PFSK-1 (cell line): ENCODE data around the gene KATNAL1.

Experiments
- FOXP2 ChIP-seq: optimal IDR thresholded peaks from 2 replicates; pipeline ENCODE3; 2011; ENCODE audit warnings: borderline replicate concordance, control low read depth, inconsistent platforms; ENCODE audit not compliant: insufficient read depth; ENCODE audit errors: extremely low read length, extremely low read depth
- POLR2AphosphoS5 ChIP-seq: IDR thresholded peaks from 2 replicates; pipeline ENCODE4 v1.6.1; 2012; ENCODE audit warnings: low read depth, mild to moderate bottlenecking, control low read depth, low read length, moderate library complexity
- SIN3A ChIP-seq: IDR thresholded peaks from 2 replicates; pipeline ENCODE4 v1.6.1; 2012; ENCODE audit warnings: mild to moderate bottlenecking, low read length, moderate library complexity, borderline replicate concordance; ENCODE audit not compliant: insufficient read depth
- TAF1 ChIP-seq: IDR thresholded peaks from 2 replicates; pipeline ENCODE4 v1.6.1; 2012; ENCODE audit warnings: low read length, control low read depth, borderline replicate concordance; ENCODE audit not compliant: insufficient read depth
- TF ChIP-seq, protein P1 (sequence below), 2 experiments: IDR thresholded peaks; 2 replicates each; pipeline versions ENCODE4 v1.6.1 to v1.8.0; 2011 to 2012; ENCODE audit warnings: low read depth in 2 of 2, low read length in 2 of 2, control low read depth in 1 of 2, inconsistent platforms in 1 of 2, mild to moderate bottlenecking in 1 of 2, moderate library complexity in 1 of 2; ENCODE audit not compliant: insufficient read depth in 1 of 2

Gene KATNAL1

GRCh38 chr13:30338331-30338851 lies 31.0 kb upstream of the KATNAL1 start:
- TF ChIP-seq SIN3A (no peak), TAF1 (no peak), POLR2AphosphoS5 (no peak), FOXP2 (no peak)
- TF ChIP-seq, protein P1, sequence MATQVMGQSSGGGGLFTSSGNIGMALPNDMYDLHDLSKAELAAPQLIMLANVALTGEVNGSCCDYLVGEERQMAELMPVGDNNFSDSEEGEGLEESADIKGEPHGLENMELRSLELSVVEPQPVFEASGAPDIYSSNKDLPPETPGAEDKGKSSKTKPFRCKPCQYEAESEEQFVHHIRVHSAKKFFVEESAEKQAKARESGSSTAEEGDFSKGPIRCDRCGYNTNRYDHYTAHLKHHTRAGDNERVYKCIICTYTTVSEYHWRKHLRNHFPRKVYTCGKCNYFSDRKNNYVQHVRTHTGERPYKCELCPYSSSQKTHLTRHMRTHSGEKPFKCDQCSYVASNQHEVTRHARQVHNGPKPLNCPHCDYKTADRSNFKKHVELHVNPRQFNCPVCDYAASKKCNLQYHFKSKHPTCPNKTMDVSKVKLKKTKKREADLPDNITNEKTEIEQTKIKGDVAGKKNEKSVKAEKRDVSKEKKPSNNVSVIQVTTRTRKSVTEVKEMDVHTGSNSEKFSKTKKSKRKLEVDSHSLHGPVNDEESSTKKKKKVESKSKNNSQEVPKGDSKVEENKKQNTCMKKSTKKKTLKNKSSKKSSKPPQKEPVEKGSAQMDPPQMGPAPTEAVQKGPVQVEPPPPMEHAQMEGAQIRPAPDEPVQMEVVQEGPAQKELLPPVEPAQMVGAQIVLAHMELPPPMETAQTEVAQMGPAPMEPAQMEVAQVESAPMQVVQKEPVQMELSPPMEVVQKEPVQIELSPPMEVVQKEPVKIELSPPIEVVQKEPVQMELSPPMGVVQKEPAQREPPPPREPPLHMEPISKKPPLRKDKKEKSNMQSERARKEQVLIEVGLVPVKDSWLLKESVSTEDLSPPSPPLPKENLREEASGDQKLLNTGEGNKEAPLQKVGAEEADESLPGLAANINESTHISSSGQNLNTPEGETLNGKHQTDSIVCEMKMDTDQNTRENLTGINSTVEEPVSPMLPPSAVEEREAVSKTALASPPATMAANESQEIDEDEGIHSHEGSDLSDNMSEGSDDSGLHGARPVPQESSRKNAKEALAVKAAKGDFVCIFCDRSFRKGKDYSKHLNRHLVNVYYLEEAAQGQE (IDR thresholded peaks at IDR 0.05; ENCODE audit: insufficient read depth in 1 of 2, low read depth in 2 of 2, low read length in 2 of 2) = no peak

DNA sequence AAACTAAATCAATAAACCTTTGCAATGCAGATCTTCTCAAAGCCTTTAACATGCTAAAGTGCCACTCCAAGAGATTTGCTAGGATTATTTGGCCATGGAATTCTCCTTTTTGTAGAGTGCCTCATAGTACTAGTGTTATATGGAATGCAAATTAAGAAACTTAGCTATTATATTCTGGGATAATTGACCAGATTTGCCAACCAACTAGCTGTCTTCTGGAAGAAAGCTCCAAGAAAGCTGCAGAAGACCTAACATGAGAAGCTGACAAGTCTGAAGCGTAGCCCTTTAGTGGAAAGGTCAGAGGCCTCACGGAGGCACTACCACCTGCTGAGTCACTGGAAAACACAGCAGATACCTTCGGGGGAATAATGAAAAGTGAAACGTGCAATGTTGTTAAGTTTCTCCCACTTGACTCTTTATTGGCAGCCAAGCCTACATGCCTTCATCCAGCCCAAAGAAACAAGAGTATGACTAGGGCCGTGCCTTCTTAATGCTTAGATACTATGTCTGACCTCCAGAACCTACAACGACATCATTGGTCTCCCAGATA lies 29.8 kb upstream of the KATNAL1 start:
- TF ChIP-seq SIN3A = no peak
- TF ChIP-seq FOXP2 = no peak
- TF ChIP-seq, protein P1 (IDR thresholded peaks at IDR 0.05; ENCODE audit: insufficient read depth in 1 of 2, low read depth in 2 of 2, low read length in 2 of 2) = no peak
- no peak for TF ChIP-seq TAF1
- no peak for TF ChIP-seq POLR2AphosphoS5

DNA sequence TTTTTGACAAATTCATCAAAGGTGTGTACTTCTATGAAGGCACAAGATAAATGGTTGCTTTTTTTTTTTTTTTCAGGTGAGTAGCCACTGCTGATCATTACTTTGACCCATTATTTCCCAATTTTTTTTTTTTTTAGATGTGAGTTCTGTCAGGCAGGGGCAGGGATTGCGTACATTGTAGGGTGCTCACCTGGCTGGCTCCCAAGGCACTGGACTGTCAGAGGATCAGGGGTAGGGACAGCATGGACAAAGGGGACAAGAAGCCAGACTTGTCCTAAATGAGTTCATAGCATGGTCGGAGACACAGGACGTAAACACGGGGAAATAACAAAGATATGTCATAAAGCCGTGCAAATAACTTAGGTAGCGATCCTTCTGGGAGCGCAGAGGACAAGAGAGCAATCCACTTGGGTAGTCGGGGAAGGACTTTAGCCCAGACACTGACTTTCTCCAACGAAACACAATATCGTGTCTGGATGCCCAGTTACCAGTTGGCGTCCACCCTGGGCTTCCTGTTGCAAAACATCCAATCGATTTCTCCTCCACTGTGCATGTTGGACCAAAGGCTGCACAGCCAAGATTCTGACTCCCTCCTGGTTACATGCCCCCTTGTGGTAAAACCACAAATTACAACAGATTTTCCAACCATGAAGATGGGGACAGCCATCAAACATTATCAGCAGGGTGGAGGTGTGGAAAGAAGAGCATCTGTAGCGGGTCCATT lies 27.5 kb upstream of the KATNAL1 start:
- TF ChIP-seq, protein P1 (IDR thresholded peaks at IDR 0.05; ENCODE audit: insufficient read depth in 1 of 2, low read depth in 2 of 2, low read length in 2 of 2) = no peak
- TF ChIP-seq POLR2AphosphoS5 = no peak
- TF ChIP-seq TAF1 = no peak
- no peak for TF ChIP-seq FOXP2
- no peak for TF ChIP-seq SIN3A

DNA sequence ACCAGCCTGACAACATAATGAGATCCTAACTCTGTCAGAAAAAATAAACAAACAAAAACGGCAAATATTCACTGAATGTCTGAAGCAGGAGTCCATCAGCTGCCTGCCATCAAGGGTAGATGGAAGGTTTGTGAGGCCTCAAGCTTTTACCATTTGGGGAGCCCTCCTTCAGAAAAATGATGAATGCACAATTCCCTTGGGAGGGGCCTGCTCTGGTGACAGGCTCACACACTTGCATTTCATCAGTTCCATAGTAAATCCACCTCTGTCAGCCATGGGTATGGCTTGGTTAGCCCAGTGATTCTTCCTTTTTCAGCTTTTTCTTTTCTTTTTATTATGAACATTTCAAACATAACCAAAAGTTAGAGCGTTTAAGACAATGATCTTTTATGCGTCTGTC lies 26.3 kb upstream of the KATNAL1 start:
- no peak for TF ChIP-seq SIN3A
- no peak for TF ChIP-seq POLR2AphosphoS5

GRCh38 chr13:30332456-30333143 lies 25.2 kb upstream of the KATNAL1 start:
- TF ChIP-seq TAF1 = no peak
- TF ChIP-seq POLR2AphosphoS5 = no peak
- TF ChIP-seq FOXP2 = no peak
- no peak for TF ChIP-seq SIN3A
- TF ChIP-seq, protein P1 (IDR thresholded peaks at IDR 0.05; ENCODE audit: insufficient read depth in 1 of 2, low read depth in 2 of 2, low read length in 2 of 2) = no peak
